ENCODE results near the gene INPP5J.

- TF ChIP-seq CTCF (IDR thresholded peaks at IDR 0.05) (no peak), POLR2A (IDR thresholded peaks at IDR 0.05) (no peak)
Measured at GRCh38 chr22:31170971-31171370, 48.2 kb downstream of the INPP5J start.

Measured in testis (tissue), 2 donors.